Epidermal melanocyte (primary cell): Measurements from ENCODE around the gene BRF1.
A peak's percentile ranks its signal among the peaks of the same experiment; 100 is the strongest.

Experiments
- DNase-seq: peaks from one replicate; pipeline ENCODE4 v3.0.0; 2011; ENCODE audit warnings: low spot score; ENCODE audit not compliant: insufficient read length

The BRF1 gene

GRCh38 chr14:105212541-105213300 is 88.1 kb downstream of the BRF1 start:
- no peak for DNase-seq

GRCh38 chr14:105211758-105212089 is 89.1 kb downstream of the BRF1 start:
- DNase-seq, result no peak

GRCh38 chr14:105211086-105211757 is 89.6 kb downstream of the BRF1 start:
- no peak for DNase-seq

GRCh38 chr14:105210266-105211025 is 90.4 kb downstream of the BRF1 start:
- DNase-seq, result no peak

GRCh38 chr14:105209646-105210045 is 91.2 kb downstream of the BRF1 start:
- DNase-seq, result no peak

- no peak for DNase-seq
Observed at GRCh38 chr14:105209091-105209490, 91.7 kb downstream of the BRF1 start.

GRCh38 chr14:105208738-105209075 is 92.1 kb downstream of the BRF1 start:
- no peak for DNase-seq

GRCh38 chr14:105207996-105208737 is 92.6 kb downstream of the BRF1 start:
- DNase-seq, result no peak

GRCh38 chr14:105207460-105207901 is 93.3 kb downstream of the BRF1 start:
- no peak for DNase-seq

GRCh38 chr14:105206873-105207272 is 93.9 kb downstream of the BRF1 start:
- DNase-seq, result no peak

GRCh38 chr14:105205673-105206208 is 95.1 kb downstream of the BRF1 start:
- no peak for DNase-seq

- DNase-seq, result no peak
Observed at GRCh38 chr14:105204931-105205672, 95.7 kb downstream of the BRF1 start.

- no peak for DNase-seq
Observed at GRCh38 chr14:105204206-105204930, 96.4 kb downstream of the BRF1 start.

GRCh38 chr14:105203701-105204100 is 97.1 kb downstream of the BRF1 start:
- no peak for DNase-seq

- peak; percentile 92 for DNase-seq
Observed at GRCh38 chr14:105203057-105203531, 97.7 kb downstream of the BRF1 start.

- DNase-seq, result no peak
Observed at GRCh38 chr14:105201925-105202513, 98.8 kb downstream of the BRF1 start.

- no peak for DNase-seq
Observed at GRCh38 chr14:105201156-105201924, 99.5 kb downstream of the BRF1 start.

GRCh38 chr14:105200641-105201040 is 100.2 kb downstream of the BRF1 start:
- no peak for DNase-seq

GRCh38 chr14:105200074-105200473 is 100.7 kb downstream of the BRF1 start:
- no peak for DNase-seq
